CD4-positive, alpha-beta T cell treated with Interleukin-15 for 4 hours (primary cell): Measurements from ENCODE around the gene TBC1D8B.
"Not testable (repeated sequence)": the region's sequence is repeated elsewhere in the genome, so short reads cannot be mapped to it uniquely, and the experiment has no call there.

Experiments
- DNase-seq: peaks from one replicate; pipeline ENCODE4 v3.0.0-alpha.2; 2020; ENCODE audit warnings: low spot score

Gene TBC1D8B

DNA sequence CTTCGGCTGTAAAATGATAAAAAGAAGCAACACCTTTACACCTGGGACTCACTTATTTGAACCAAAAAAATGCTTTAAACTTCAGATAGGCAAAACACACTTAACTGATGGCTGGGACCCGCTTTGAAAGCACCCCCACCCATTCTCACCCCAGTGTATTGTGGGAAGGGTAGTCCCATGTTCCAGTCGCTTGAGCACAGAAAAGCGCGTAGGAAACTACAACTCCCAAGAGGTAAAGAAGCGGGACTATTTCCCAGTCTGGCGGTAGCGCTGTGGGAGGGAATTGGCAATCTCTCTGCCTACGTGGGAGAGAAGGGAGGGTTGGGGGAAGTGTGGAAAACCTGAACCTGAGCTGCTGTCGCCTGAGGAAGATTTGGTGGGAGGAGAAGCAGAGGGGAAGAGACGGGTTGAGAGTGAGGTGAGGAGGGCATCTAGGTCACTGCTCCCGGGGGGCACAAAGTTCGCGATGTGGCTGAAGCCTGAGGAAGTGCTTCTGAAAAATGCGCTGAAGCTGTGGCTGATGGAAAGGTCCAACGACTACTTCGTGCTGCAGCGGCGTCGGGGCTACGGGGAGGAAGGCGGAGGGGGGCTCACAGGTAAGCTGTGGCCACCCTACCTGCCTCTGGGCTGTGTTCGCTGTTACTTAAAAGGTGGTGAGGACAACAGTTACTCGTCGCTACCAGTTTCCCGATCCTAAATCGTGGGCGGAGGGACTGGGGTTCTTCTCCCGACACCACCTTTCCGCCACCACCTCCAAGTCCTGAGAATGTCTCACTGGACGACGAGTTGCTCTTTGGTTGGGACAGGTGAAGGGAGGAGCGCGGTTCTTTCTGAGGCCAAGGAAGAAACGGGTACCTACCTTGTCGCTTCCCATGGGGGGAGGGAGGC, at the start of gene TBC1D8B:
Gene TBC1D8B (plus strand): TSS at position 286 of the 888 bp plus-strand sequence. CDS start 181 bp downstream, at position 467.
- DNase-seq: peak; percentile 35

DNA sequence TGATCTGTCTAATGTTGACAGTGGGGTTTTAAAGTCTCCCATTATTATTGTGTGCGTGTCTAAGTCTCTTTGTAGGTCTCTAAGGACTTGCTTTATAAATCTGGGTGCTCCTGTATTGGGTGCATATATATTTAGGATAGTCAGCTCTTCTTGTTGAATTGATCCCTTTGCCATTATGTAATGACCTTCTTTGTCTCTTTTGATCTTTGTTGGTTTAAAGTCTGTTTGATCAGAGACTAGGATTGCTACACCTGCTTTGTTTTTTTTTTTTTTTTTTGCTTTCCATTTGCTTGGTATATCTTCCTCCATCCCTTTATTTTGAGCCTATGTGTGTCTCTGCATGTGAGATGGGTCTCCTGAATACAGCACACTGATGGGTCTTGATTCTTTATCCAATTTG, 33.2 kb upstream of the TBC1D8B start:
- DNase-seq: not testable (repeated sequence)

DNA sequence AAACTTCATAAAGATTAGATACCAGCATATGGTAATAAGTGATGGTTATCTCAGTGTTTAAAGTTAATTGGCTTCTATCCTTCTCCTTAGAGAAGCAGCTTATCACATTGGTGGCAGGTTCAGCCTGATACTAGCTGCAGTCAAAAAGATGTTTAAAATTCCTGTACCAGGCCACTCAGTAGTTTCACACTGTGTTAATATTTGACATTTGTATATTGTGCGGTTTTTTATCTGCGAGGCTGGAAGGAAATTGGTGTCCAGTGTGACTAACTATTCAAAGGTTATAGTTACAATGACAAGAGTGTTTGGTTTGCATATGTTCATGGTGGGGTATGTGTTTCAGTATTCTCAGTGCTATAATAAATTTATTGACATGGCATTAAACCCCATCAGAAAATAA, 27.5 kb upstream of the TBC1D8B start:
- no peak for DNase-seq

- no peak for DNase-seq
Measured at GRCh38 chrX:106780264-106780663, 22.2 kb upstream of the TBC1D8B start.

DNA sequence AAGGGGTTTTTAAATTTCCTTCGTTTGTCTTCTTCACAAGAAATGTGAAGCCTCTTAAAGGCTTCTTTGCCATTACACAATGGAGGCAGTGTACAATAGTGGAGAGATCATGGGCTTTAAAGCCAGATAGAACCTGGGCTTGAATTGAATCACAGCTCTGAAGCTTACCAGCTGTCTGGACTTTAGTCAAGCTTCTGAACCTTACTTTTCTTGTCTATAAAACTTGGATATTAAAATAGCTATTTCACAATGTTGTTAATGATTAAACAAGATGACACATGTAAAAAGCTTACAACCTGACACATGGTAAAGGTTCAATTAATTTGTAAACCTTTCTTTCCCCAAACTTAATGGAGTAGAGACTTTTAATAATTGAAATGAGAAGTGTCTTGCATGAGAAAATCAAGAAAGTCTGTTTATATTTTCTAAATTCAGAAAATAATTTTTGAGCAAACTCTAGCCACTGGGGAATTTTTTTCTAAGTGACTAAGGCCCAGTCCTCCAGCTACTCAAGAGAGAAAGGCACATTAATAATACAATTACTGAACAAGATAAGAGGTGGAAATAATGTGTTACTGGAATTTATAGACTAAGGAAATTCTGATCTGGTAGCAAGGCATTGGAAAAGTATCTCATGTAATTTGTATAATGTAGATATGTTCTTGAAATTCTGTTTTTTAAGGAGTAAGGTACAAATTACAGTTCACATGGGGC, 21.7 kb upstream of the TBC1D8B start:
- no peak for DNase-seq

DNA sequence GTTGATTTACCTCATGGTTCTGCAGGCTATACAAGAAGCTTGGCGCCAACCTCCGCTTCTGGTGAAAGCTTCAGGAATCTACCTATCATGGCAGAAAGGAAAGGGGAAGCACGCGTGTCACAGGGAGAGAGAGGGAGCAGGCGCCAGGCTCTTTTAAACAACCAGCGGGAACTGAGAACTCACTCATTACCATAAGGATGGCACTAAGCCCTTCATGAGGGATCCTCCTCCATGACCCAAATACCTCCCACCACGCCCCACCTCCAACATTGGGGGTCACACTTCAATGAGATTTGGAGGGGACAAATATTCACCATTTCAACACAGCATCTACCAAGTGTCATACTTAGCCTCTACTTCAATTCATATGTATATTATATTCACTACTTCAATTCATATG, 18.8 kb upstream of the TBC1D8B start:
- no peak for DNase-seq

DNA sequence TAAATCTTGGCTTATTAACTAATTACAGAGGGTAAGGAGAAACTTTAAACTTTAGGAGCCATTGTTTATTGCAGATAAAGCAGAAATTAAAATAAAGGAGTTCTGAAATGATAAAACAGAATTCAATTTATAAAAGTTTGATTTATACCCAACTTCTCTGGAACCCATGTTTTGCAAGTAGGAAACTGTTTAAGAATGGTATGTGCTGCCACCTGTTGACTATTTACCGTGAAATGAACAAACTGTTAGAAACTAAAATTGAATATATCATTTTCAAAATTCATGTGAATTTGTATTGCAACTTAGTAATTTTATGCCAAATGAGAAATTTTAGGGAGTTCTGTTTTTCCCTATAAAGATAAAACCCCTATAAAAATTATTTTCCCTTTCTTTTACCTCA, 11.0 kb upstream of the TBC1D8B start:
- DNase-seq: peak; percentile 0

DNA sequence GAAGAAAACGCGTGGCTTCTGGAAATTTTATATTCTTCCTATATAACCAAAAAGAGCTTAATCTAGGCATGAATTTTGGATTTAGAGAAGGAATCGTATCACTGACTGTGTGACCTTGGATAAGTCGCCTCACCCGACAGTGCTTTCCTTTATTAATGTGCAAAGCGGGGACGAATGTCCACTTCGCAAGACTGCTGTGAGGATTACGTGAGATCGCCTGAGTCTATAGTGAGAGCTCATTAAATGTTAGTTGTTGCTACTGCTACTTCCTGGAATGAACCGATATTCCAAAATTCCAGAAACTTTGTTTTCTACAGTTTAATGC, 448 bp upstream of the TBC1D8B start:
- no peak for DNase-seq

DNA sequence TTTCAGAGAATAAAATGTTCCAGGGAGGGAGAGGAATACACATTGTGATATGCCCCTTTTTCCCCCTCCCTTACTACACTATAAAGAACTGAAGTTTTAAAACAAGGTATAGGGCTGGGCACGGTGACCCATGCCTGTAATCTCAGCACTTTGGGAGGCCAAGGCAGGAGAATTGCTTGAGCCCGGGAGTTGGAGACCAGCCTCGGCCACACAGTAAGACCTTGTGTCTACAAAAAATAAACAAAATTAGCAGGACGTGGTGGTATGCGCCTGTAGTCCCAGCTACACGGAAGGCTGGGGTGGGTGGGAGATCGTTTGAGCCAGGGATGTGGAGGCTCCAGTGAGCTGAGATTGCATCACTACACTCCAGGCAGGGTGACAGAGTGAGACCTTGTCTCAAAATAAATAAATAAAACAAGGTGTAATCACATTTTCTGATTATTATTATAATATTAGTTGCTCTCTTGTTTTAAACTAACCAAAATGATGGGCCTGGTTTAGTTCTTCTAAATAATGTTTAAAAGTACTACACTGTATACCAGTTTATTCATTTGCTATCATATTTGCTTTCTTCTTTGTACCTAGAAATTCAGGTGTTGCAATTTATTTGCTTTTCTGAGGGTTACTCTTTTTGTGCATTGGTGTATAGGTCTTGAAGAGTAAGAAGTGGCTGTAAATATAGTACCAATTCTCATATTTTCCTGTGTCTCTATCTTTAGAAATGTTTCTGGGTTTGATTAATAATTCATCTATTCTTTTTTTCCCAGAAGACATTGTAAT, 8.8 kb downstream of the TBC1D8B start:
- no peak for DNase-seq

DNA sequence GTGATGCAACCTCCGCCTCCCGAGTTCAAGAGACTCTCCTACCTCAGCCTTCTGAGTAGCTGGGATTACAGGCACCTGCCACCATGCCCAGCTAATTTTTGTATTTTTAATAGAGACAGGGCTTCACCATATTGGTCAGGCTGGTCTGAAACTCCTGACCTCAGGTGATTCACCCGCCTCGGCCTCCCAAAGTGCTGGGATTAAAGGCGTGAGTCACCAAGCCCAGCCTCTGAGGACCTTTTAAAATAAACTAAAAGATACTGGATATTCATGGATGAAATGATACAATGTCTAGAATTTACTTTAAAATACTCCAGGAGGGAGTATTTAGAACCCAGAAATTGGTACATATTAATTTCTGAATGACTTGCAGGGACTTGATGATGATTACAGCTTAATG, 10.5 kb downstream of the TBC1D8B start:
- not testable (repeated sequence) for DNase-seq

DNA sequence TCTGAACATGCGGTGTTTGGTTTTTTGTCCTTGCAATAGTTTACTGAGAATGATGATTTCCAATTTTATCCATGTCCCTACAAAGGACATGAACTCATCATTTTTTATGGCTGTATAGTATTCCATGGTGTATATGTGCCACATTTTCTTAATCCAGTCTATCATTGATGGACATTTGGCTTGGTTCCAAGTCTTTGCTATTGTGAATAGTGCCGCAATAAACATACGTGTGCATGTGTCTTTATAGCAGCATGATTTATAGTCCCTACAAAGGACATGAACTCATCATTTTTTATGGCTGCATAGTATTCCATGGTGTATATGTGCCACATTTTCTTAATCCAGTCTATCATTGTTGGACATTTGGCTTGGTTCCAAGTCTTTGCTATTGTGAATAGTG, 11.6 kb downstream of the TBC1D8B start:
- DNase-seq: not testable (repeated sequence)

- DNase-seq: no peak
Measured at GRCh38 chrX:106862972-106863688, 60.7 kb downstream of the TBC1D8B start.

DNA sequence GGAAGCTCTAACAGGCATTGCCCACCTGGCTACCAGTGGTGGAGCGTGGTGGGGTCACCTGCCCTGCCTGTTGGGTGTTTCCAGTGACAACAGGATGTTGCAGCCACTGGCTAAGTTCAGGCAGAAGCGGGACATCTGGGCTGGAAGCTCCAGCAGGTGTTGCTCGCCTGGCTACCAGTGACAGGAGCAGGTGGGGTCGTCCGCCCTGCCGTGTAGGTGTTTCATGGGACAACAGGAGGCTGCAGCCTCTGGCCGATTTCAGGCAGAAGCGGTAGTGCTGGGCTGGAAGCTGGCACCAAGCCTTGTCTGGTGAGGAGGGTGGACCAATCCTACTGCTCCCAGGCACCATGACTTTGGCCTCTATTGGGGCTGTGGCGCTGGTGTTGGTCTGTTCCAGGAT, 61.2 kb downstream of the TBC1D8B start:
- no peak for DNase-seq

DNA sequence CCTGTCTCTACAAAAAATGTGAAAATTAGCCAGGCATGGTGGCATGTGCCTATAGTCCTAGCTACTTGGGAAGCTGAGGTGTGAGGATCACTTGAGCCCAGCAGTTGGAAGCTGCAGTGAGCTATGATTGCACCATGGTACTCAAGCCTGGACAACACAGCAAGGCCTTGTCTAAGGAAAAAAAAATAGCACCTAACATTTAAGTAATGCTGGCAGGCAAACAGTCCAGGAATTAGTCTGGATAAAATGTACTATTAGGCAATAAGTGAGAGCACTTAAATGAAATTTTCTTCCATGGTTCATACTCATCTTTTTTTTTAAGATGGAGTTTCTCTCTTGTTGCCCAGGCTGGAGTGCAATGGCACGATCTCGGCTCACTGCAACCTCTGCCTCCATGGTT, 70.3 kb downstream of the TBC1D8B start:
- DNase-seq: not testable (repeated sequence)

- DNase-seq: peak; percentile 2
Measured at GRCh38 chrX:106874075-106874474, 71.6 kb downstream of the TBC1D8B start.

- DNase-seq: no peak
Measured at GRCh38 chrX:106875151-106875550, 72.7 kb downstream of the TBC1D8B start.

- DNase-seq: no peak
Measured at GRCh38 chrX:106889468-106889867, 87.0 kb downstream of the TBC1D8B start.

- no peak for DNase-seq
Measured at GRCh38 chrX:106891762-106892460, 89.4 kb downstream of the TBC1D8B start.

- DNase-seq: peak; percentile 47
Measured at GRCh38 chrX:106894392-106894909, 92.0 kb downstream of the TBC1D8B start.

DNA sequence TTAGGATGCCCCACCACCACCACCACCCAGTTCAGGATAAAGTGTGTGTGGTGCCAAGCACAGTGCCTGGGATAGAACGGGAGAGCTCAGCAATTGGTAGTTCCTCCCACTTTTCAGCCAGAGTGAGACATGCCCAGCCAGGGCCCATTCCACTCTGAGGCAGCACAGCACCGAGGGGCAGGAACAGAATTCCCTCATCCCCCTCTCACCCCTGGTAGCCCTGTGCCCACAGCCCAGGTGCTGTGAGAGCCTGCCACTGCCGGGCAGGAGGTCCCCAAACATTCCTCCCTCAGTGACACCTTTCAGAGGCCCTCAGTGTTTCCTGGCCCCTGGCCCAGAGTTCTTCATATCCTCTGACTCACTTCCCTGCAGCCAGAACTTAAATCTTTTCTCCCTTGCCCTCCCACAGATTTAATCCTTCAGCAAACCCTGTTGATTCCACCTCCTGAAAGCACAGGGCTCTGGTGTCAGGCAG, 92.5 kb downstream of the TBC1D8B start:
- no peak for DNase-seq

- no peak for DNase-seq
Measured at GRCh38 chrX:106897259-106897658, 94.8 kb downstream of the TBC1D8B start.
